Hepatocyte (in vitro differentiated cells): ENCODE measurements around the gene RANBP3.

Experiments
- EZH2 ChIP-seq: fragments of 200-600 bp; sonication (generic); IDR thresholded peaks from 2 replicates; pipeline ENCODE4 v1.6.1; 2016; ENCODE audit warnings: antibody characterized with exemption, mild to moderate bottlenecking, borderline replicate concordance
- TF ChIP-seq, protein P1 (sequence below): fragments of 200-600 bp; sonication (generic); IDR thresholded peaks from 2 replicates; pipeline ENCODE4 v1.5.1; 2016; ENCODE audit warnings: antibody characterized with exemption, mild to moderate bottlenecking; ENCODE audit not compliant: poor library complexity

DNA sequence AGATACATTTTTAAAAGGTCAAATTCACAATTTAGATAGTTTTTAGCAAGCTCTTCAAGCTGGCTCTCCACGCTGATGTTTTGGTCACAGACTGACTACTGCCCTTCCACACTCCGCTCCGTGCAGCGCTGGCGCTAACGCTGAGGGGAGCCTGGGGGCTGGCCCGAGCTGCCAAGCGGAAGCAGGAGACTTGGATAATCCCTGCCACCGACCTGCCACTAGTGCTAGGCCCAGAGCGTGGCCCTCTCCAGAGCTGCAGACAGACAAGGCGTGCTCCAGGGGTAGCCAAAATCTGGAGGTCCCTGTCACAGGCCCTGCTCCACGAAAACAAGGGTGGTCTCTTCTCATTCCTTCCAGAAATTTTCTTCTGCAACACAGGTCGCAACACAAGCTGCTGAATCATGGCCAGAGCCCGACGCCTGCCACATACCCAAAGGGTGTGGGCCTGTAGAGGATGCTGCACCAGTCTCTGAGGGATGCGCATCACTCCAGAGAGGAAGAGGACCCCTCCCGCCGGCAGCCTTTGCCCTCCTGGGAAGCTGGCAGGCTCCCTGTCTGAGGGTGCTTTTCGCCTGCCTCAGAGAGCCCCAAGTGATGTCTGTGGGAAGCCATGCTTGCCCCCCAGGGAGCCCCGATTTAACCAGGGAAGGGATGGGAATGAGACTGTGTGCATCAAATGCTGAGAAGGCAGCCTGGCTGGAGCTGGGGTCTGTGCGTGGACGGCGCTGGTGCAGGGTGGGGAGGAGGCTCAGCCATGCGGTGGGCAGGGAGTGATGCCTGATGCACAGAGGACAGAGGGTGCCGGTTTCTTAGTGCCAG is 42.3 kb downstream of the RANBP3 start:
- no peak for TF ChIP-seq EZH2
- TF ChIP-seq, protein P1, sequence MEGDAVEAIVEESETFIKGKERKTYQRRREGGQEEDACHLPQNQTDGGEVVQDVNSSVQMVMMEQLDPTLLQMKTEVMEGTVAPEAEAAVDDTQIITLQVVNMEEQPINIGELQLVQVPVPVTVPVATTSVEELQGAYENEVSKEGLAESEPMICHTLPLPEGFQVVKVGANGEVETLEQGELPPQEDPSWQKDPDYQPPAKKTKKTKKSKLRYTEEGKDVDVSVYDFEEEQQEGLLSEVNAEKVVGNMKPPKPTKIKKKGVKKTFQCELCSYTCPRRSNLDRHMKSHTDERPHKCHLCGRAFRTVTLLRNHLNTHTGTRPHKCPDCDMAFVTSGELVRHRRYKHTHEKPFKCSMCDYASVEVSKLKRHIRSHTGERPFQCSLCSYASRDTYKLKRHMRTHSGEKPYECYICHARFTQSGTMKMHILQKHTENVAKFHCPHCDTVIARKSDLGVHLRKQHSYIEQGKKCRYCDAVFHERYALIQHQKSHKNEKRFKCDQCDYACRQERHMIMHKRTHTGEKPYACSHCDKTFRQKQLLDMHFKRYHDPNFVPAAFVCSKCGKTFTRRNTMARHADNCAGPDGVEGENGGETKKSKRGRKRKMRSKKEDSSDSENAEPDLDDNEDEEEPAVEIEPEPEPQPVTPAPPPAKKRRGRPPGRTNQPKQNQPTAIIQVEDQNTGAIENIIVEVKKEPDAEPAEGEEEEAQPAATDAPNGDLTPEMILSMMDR: no peak
